GM19395 (cell line): ENCODE data around the gene DGLUCY.
"Not testable (repeated sequence)": the region's sequence is repeated elsewhere in the genome, so short reads cannot be mapped to it uniquely, and the experiment has no call there.

Experiments used
- ATAC-seq: cut with Tn5 transposase; IDR thresholded peaks from one replicate; pipeline ENCODE4 v1.9.1; 2021; ENCODE audit warnings: mild to moderate bottlenecking, moderate library complexity; ENCODE audit not compliant: unreplicated experiment

Gene DGLUCY

DNA sequence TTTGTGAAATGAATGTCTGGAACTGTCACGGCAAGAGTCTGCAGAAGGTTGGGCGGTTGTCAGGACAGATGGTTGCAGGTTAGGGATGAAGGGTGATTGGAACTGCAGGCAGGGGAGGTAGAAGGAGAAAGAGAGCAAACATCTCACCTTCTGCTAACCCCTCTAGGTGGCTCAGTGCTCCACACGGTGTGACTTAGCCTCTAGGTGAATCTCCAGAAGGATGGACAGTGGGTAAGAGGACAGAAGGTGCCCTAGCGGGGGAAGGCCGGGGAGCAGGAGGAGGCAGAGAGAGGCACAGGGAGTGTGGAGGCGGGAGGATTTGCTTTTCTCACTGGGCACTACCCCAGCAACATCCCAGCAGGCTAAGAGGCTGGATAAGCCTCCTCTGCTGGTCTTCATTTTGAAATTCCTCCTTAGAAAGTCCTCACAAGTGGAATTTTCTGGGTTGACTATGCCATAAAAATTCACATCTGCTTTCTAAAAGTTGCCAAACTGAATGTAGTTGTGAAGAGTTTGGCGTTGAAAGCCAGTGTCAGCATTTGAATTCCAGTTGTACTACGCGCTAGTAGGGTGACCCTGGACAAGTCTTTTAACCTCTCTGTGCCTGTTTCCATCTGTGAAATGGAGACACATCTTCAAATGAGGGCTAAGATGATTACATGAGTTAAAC is 141.3 kb downstream of the DGLUCY start:
- ATAC-seq, result no peak

DNA sequence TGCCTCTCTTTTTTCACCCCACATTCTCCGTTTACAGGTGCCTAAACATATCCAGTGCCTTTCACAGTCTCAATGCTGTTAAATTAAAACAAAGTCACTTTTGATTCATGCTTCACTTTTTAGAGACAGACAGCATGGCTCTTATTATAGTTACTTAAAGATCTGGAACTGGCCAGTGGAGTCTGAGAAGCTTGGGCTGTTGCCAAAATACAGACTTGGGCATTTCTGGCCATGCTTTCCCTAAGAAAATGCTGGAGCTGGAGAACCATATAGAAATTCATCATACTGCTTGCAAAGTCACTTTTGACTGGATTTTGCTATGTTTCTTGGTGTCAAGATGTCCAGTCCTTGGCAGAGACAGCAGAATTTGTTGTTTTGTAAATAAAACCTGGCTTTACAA is 142.8 kb downstream of the DGLUCY start:
- no peak for ATAC-seq

- no peak for ATAC-seq
Observed at GRCh38 chr14:91257328-91258010, 143.6 kb downstream of the DGLUCY start.

- ATAC-seq, result no peak
Observed at GRCh38 chr14:91258011-91258618, 144.2 kb downstream of the DGLUCY start.

DNA sequence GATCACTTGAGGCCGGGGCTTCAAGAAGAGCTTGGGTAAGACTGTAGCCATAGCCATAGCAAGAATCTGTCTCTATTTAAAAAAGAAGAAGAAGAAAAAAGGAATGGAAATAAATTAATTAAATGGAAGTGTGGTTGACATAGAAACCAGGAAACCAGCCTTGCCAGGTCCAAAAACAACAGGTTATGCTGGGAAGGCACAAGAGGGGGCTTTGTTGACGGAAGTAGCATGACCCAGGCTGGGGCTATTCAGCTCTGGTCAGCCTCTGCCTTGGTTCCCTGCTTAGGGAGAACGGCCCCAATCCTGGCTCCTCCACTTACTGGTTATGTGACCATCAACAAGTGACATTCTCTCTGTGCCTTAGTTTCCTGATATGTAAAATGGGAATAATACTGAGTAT is 145.0 kb downstream of the DGLUCY start:
- no peak for ATAC-seq

DNA sequence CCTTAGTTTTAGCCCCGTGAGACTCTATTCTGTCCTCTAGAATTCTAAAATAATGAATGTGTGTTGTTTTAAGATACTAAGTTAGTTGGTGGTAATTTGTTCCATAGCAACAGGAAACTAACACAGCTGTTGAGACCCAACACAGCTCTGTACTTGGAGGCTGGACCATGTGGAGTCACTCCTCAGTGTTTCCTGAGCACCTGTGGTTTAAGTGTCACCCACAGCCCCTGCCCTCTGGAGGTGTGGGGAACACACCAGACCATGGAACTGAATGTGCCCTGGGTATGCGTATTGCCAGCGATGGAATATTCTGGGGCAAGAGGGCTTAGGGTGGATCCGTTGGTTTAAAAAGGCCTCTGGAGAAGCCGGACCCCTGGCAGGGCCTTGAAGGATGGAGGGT is 147.2 kb downstream of the DGLUCY start:
- ATAC-seq, result no peak

DNA sequence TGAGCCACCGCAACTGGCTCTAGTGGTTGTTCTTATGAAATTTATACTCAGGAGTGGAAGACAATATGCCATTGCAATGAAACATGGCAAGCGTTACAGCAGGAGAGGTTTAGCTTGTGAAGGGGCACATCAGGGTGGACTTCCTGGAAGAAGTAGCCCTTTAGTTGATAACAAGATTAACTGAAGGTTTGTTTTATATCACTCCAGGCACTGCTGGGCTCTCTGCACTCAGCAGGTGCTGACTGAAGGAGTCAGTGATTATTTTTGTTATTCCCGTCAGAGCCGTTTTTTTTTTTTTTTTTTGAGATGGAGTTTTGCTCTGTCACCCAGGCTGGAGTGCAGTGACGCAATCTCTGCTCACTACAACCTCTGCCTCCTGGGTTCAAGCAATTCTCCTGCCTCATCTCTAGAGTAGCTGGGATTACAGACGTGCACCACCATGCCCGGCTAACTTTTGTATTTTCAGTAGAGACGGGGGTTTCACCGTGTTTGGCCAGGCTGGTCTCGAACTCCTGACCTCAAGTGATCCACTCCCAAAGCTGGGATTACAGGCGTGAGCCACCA is 148.2 kb downstream of the DGLUCY start:
- no peak for ATAC-seq

DNA sequence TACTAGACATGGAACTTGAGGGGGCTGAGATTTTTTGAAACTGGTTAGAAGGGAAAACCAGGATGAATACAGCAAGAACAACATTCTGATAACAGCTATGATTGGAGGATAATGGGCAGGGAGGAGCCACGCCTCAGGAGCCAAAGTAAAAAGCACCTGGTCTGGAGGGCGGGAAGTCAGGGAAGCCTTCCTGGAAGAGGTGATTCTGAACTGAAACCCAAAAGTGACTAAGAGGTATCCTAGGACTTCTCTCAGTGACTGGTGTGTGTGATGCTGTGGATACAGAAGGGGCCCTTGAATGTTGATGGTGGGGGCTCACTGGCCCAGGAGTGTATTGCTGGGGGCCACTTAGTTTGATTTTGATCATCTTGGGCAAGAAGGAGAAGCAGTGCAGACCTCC is 149.5 kb downstream of the DGLUCY start:
- no peak for ATAC-seq

DNA sequence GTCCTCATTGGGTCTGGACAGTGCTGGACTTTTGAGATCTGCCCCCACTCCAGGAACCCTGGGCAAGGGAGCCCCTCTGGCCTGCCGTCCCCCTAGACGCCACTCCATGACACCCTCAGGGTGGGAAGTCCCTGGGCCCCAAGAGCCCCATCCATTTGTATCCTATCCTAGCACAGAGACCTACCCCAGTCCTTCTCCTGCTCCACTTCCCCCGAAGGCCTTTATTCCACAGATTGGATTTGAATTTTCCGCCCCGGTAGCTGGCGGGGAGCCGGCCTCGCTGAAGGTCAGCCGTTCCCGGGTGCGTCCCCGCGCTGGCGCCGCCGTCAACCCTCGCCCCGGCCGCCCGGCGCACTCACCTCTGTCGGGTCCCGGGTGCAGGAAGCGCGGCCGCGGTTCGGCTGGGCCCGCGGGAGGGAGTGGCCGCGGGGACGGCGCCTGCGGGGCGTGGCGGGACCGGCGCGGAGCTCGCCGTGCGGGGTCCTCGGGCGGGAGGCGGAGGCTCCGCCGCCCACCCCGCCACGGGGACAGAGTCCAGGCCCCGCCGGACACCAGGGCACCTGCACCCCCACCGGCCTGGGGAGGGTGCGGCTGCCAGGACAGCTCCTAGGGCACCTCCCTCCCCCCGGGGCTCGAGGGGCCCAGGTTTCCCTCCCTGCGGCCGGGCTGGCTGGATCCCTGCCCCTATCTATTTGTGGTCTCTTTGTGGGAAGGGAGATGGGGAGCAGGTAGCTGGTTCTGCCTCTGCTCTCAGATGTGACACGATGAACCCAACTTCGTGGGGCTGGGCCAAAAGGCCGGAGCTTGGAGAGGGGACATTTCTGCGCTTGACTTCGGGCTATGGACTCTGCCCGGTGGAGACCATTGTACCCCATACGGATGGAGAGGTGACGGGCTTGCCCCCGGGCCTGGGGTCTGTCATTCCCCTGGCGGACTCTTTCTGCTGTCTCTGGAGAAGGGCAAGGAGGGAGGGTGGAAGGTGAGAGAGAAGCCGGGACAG is 150.6 kb downstream of the DGLUCY start:
- no peak for ATAC-seq

DNA sequence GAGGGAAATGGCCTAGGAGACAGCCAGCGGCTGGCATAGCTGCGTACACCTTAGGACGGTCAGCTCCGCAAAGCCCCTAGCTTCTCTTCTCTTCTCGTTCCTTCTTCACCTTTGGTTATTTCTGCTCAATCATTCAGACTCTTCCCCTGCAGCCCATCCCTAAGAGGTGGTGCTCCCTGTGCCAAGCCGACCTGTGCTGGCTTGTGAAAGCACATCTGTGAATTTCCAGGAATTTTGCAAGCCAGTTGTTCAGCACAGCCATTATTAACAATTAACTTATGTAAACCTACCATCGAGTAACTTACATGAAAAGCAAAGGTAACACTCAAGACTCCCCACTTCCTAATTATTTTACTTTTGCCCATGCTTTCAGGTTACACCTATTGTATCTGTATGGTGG is 151.5 kb downstream of the DGLUCY start:
- no peak for ATAC-seq

DNA sequence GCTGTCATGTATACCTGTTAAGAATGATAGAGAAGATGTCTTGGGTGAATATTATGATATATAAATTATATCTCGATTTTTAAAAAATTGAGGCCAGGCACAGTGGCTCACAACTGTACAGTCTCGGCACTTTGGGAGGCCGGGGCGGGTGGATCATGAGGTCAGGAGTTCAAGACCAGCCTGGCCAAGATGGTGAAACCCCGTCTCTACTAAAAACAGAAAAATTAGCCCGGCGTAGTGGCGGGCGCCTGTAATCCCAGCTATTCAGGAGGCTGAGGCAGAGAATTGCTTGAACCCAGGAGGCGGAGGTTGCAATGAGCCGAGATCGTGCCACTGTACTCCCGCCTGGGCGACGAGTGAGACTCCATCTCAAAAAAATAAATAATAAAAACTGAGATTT is 152.4 kb downstream of the DGLUCY start:
- ATAC-seq, result not testable (repeated sequence)

GRCh38 chr14:91267965-91268437 is 154.1 kb downstream of the DGLUCY start:
- ATAC-seq, result no peak

- no peak for ATAC-seq
Observed at GRCh38 chr14:91269076-91269991, 155.5 kb downstream of the DGLUCY start.

- no peak for ATAC-seq
Observed at GRCh38 chr14:91270188-91270587, 156.3 kb downstream of the DGLUCY start.

- ATAC-seq, result no peak
Observed at GRCh38 chr14:91270619-91271018, 156.7 kb downstream of the DGLUCY start.

DNA sequence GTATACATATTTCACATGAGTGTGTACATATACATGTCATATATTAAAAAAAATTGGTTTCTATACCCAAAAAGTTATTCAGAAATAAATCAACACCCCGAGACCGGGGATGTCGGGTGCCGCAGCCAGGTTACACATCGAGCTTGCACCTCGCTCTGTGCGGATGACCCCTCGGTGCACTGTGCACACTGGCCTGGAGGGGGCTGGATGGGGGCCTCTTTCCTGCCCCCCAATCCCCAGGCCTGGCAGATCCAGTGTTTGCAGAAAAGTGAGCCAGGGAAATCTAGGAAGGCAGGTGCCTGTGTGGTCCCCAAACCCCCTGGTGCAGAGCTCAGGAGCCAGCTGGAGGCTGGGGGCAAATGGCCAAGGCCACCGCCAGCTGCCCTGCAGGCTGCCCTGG is 157.8 kb downstream of the DGLUCY start:
- ATAC-seq, result no peak

GRCh38 chr14:91272341-91273272 is 158.7 kb downstream of the DGLUCY start:
- ATAC-seq, result no peak

- ATAC-seq, result no peak
Observed at GRCh38 chr14:91273273-91273884, 159.5 kb downstream of the DGLUCY start.
